GM12801 (cell line): ENCODE results near the gene NKX2-1.

Experiments
- TF ChIP-seq, protein P1 (sequence below): IDR thresholded peaks from one replicate; pipeline ENCODE4 v1.5.1; 2011; ENCODE audit warnings: control low read depth; ENCODE audit not compliant: insufficient read length; ENCODE audit errors: extremely low read depth

NKX2-1 gene

DNA sequence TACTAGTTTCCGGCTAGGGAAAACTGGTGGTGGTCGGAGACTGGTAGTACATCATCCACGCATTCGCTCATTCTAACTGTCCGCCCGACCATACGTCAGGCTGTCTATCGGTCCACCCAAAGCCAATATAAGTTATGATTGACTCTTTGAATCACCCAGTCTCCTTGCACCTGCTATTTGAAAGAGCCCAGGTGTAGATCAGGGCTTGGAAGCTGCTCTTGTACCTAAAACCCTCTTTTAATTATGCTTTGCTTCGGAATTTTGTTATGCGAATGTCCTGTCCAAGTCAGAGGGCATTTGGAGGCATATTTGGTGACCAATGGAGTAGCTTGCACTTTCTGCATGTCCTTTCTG is 5.7 kb upstream of the NKX2-1 start:
- TF ChIP-seq, protein P1, sequence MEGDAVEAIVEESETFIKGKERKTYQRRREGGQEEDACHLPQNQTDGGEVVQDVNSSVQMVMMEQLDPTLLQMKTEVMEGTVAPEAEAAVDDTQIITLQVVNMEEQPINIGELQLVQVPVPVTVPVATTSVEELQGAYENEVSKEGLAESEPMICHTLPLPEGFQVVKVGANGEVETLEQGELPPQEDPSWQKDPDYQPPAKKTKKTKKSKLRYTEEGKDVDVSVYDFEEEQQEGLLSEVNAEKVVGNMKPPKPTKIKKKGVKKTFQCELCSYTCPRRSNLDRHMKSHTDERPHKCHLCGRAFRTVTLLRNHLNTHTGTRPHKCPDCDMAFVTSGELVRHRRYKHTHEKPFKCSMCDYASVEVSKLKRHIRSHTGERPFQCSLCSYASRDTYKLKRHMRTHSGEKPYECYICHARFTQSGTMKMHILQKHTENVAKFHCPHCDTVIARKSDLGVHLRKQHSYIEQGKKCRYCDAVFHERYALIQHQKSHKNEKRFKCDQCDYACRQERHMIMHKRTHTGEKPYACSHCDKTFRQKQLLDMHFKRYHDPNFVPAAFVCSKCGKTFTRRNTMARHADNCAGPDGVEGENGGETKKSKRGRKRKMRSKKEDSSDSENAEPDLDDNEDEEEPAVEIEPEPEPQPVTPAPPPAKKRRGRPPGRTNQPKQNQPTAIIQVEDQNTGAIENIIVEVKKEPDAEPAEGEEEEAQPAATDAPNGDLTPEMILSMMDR = no peak

DNA sequence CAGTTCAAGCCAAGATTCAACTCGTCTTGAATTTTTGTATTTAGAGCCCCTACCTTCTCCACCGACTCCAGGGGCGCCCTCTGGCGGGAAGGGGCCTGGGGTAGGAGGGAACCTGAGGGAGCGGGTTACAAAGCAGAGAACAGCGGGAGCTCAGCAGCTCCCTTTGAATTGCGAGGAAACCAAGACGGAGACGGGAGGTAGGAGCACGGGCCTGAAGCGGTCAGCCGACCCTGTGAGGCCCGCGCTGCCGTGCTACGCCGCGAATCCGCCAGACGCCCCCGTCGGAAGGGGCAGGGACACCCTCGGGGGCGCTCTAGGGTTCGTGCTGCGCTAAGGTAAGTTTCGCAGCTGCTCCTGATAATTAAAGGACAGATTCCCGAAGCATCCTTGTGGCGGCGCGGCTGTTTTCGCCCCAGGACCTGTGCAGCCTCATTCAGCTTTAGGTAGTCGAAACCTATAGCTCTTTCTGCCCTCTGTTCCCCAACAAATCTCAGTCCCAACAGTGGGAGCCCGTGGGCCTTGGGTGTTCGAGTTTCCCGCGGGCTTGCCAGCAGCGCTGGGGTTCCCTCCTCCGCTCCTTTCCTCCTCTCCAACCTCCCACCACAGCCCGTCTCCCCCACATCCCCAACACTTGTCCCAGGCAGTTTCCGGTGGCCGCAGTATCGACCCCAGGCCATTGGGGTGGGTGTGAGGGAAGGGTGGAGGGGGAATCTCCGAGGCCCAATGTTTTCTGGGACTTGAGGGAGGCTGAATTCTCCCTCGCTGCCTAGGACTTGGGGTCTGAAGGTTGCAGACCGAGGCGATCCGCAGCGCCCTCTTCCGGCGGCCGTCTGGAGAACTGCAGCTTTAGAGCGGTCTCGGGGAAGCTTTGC is 5.1 kb upstream of the NKX2-1 start:
- TF ChIP-seq, protein P1 = no peak

DNA sequence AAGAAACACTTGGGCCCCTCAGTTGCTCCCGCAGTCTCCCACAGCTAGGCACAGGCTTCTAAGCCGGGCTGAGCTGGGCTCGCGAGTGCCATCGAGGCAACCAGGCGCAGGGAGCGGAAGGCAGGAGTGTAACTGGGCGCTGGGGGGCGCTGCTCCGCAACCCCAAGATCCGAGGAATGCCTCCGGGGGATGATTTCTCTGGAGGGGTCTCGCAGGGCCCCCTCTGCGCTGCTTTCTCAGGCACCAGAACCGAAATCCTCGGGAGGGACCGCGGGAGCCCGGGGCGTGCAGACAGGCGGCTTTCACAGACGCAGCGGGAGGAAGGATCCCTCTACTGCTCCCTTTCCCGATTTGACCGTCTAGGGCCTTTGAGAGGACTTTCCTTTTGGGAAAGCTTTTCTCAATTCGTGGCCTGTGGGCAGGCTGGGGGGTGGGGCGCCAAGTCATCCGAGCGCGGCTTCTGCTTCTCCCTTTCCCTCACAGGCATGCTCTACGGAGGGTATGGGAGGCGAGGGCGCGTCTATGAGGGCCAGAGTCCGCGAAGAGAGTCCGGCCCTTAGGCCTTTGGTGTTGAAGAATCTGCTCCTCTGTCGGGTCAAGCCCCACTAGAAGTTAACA is 4.3 kb upstream of the NKX2-1 start:
- TF ChIP-seq, protein P1 = no peak

DNA sequence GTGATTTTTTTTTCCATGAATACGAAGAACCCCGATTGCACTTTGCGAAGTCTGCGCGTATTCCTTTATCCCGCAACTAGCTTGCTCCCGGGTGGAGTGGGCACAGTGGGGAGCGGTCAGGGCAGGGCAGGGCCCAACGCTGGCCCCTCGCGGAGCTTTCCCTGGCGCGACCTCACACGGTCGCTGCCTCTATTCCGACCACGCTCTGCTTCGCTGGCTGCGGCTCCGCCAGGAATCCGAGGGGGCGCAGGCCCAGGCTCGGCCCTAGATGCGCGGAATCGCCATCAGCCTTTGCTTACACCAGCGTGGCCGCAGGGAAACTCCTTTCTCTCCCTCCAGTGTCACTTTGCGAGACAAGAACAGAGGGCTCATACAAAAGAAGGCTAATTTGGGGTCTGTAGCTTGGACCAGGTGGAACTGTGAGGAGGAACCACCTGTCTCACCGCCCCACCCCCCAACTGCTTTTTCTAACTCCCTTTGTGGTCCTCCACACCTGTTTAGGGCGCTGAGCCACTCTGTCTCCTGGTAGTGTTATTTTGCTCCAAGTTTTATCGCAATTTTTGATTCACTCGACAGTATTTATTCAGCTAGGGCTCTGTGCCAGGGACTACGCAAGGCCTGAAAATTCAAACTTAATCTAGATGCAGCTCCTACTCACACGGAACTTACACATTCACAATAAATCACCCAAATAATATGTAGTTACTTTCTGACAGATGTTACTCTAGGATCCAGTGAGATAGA is 3.1 kb upstream of the NKX2-1 start:
- TF ChIP-seq, protein P1 = no peak

DNA sequence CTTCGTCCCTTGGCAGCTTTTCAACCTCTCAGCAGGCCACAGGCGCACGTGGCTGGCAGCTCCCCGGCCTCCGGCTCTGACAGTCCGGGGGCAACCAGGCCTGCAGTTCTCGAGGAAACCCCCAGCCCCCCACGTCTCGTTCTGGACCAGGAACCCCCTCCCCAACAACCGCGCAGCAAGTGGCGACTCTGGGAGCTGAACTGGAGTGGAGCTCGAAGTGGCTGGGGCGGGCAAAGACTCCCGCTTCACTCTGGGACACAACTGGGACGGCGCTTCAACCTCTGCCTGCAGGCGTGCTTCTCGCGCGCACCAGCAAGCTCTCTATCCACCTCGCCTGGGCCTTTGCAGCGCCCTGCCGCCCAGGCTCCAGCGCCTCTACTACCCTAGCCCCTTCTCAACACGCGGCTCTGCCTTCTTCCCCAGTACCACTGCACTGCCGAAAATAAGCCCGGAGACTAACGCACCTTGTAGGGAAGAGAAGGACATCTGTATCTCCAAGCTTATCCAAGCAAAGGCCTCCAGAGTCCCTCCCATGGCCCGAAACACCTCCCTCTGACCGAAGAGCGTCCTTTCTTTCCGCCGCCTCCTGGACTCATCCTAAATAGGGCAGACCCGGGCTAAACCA is 2.4 kb upstream of the NKX2-1 start:
- TF ChIP-seq, protein P1 = no peak

DNA sequence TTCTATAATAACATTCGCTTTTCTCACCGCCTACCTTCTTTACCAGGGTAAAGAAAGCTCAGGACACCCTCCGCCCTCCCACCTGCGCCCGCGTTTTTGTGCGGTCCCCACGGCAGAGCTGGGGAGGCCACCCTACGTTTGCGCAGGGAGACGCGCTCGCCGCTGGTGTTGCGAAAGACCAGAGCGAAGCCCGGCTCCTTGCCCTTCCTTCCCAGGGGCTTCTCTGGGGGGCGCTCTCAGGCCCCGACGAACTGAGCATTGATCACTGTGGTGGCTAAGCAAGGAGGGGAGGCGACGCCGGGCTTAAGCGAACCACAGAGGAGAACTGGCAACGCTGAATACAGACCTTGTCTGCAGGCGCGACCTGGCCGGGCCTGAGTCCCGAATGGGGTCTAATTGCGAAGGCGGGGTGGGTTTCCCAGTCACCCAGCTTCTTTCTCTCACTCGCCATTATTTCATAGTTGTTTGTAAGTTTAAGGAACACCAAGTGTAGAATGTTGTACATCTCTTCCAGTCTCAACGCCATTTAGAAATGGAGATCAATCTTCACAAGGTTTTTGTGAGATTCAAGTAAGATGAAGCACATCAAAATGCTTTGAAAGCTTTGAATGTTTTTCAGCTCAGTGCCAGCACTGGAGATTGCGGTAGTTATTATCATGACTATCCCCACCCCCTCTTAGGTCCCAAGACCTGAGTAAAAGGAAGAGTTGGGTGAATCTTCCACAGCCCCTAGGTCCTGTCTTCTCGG is 1.7 kb upstream of the NKX2-1 start:
- TF ChIP-seq, protein P1 = no peak
